Neural progenitor cell (in vitro differentiated cells): ENCODE data around the gene MAP2K5. TPM values are rescaled to one million over a fixed set of nuclear protein-coding genes. Genes with fewer than 3 reads are reported as not detected.

Experiments
- DNase-seq: peaks from one replicate; pipeline ENCODE4 v3.0.0-alpha.2; 2016; ENCODE audit warnings: low spot score
- H2AFZ ChIP-seq: fragments of 200-600 bp; sonication (generic); replicated peaks from 2 replicates; pipeline ENCODE4 v1.6.1; 2016; ENCODE audit warnings: antibody characterized with exemption
- H3F3A ChIP-seq: fragments of 200-600 bp; sonication (generic); 2 replicates; pipeline ENCODE4 v1.6.1; 2016; ENCODE audit warnings: antibody characterized with exemption, low read depth
- H3K27ac ChIP-seq: fragments of 200-600 bp; sonication (generic); 2 replicates; pipeline ENCODE4 v1.5.1; 2016; ENCODE audit warnings: mild to moderate bottlenecking
- H3K27me3 ChIP-seq: fragments of 200-600 bp; sonication (generic); 2 replicates; pipeline ENCODE4 v1.6.1; 2016; ENCODE audit warnings: mild to moderate bottlenecking, moderate library complexity
- H3K36me3 ChIP-seq: fragments of 200-600 bp; sonication (generic); 2 replicates; pipeline ENCODE4 v1.5.1; 2016
- H3K4me1 ChIP-seq: fragments of 200-600 bp; sonication (generic); 2 replicates; pipeline ENCODE4 v1.6.1; 2016; ENCODE audit warnings: mixed run types
- H3K4me2 ChIP-seq: fragments of 200-600 bp; sonication (generic); 2 replicates; pipeline ENCODE4 v1.6.1; 2016
- H3K4me3 ChIP-seq: fragments of 200-600 bp; sonication (generic); 2 replicates; pipeline ENCODE4 v1.5.1; 2016
- H3K79me2 ChIP-seq: fragments of 200-600 bp; sonication (generic); 2 replicates; pipeline ENCODE4 v1.6.1; 2016; ENCODE audit warnings: low read depth
- H3K9ac ChIP-seq: fragments of 200-600 bp; sonication (generic); 2 replicates; pipeline ENCODE4 v1.6.1; 2016
- H3K9me3 ChIP-seq: fragments of 200-600 bp; sonication (generic); 2 replicates; pipeline ENCODE4 v1.5.1; 2016; ENCODE audit warnings: low read depth
- H4K20me1 ChIP-seq: fragments of 200-600 bp; sonication (generic); 2 replicates; pipeline ENCODE4 v1.6.1; 2016; ENCODE audit warnings: low read depth
- H3K27ac Mint-ChIP-seq: 3 replicates; pipeline ENCODE4 v1.8.0; 2021; ENCODE audit warnings: mixed read lengths
- H3K27me3 Mint-ChIP-seq: 2 replicates; pipeline ENCODE4 v1.8.0; 2022; ENCODE audit warnings: low read depth, mild to moderate bottlenecking, inconsistent platforms, moderate library complexity, mixed read lengths; ENCODE audit not compliant: insufficient read depth
- H3K36me3 Mint-ChIP-seq: 3 replicates; pipeline ENCODE4 v1.8.0; 2021; ENCODE audit warnings: mixed read lengths
- H3K4me1 Mint-ChIP-seq: 3 replicates; pipeline ENCODE4 v1.8.0; 2021; ENCODE audit warnings: mixed read lengths
- H3K4me3 Mint-ChIP-seq: 3 replicates; pipeline ENCODE4 v1.8.0; 2021; ENCODE audit warnings: mild to moderate bottlenecking, moderate library complexity, mixed read lengths
- H3K9me3 Mint-ChIP-seq: 3 replicates; pipeline ENCODE4 v1.8.0; 2020; ENCODE audit warnings: mixed read lengths
- CTCF ChIP-seq: fragments of 200-600 bp; sonication (generic); IDR thresholded peaks from 2 replicates; pipeline ENCODE4 v1.5.1; 2017; ENCODE audit warnings: antibody characterized with exemption, mild to moderate bottlenecking
- EZH2 ChIP-seq: fragments of 200-600 bp; sonication (generic); IDR thresholded peaks from 2 replicates; pipeline ENCODE4 v1.6.1; 2017; ENCODE audit warnings: antibody characterized with exemption, mild to moderate bottlenecking, moderate library complexity
- EZH2phosphoT487 ChIP-seq: fragments of 200-600 bp; sonication (generic); IDR thresholded peaks from 2 replicates; pipeline ENCODE4 v1.6.1; 2017; ENCODE audit warnings: antibody characterized with exemption
- total RNA-seq: library from RNA; depleted of rRNA; stranded (reverse); fragments of >200 nt; gene quantifications from 2 replicates; pipeline ENCODE4 v1.2.3, GENCODE V29; 2015; ENCODE audit warnings: low replicate concordance

MAP2K5 gene
- total RNA-seq, 1 donor from 2014 or later: 17.2 TPM

DNA sequence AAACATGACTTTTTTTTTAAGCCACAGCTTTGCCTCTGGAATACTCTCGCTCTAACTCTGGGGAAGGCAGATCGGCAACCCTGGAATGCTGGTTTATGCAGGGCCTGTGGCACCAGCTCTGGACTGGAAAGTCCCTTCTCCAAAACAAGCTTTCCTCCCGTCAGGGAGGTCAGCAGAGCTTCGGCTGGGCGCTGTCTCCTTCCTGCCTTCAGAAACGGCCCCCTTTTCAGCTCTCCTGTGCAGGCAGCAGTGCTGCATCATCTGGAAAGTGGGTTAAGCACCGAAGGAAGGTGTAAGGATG lies 240.1 kb downstream of the MAP2K5 start:
- H3K9ac ChIP-seq: peak overlapping the region; percentile 12
- no peaks in the 10 kb centered on the region for H3K79me2 ChIP-seq
- no peaks in the 10 kb centered on the region for H3K9me3 ChIP-seq
- peak overlapping the region; percentile 9 for H3K4me3 ChIP-seq
- Mint-ChIP-seq H3K4me3 (peak overlapping the region; percentile 75), H3K27ac (peak overlapping the region; percentile 67), H3K27me3 (peaks cover 11% of the 10 kb centered on the region), H3K36me3 (no peaks in the 10 kb centered on the region), H3K9me3 (no peaks in the 10 kb centered on the region), H3K4me1 (peaks cover 67% of the 10 kb centered on the region)
- peak overlapping the region; percentile 44 for H2AFZ ChIP-seq
- TF ChIP-seq EZH2phosphoT487 (no peak), EZH2 (no peak), CTCF (no peak)
- no peaks in the 10 kb centered on the region for H3K27me3 ChIP-seq
- H3F3A ChIP-seq: peaks cover 50% of the 10 kb centered on the region
- no peaks in the 10 kb centered on the region for H3K36me3 ChIP-seq
- peak; percentile 69 for DNase-seq
- H3K27ac ChIP-seq: peak overlapping the region; percentile 97
- H4K20me1 ChIP-seq: no peaks in the 10 kb centered on the region
- peaks cover 83% of the 10 kb centered on the region for H3K4me1 ChIP-seq
- H3K4me2 ChIP-seq: peak overlapping the region; percentile 52

DNA sequence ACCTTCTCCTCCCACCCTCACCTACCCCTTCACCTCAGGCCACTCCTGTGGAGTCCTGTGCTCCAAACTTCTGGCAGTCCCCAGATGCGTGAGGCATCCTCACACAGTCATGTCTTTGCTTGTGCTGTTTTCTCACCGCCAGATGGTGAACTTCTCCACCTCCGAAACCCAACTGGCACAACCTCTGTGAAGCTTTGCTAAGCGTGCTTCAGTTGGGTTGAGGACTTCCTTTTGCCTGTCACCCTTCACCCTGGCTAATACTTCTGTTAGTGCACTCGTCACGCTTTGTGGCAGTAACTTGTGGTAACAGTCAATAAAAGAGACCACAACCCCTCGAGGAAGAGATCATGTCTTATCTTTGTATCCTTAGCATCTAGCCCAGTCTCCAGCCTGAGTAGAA lies 240.8 kb downstream of the MAP2K5 start:
- Histone ChIP-seq H3F3A (peaks cover 50% of the 10 kb centered on the region), H3K9ac (no peak overlapping the region), H4K20me1 (no peaks in the 10 kb centered on the region), H3K36me3 (no peaks in the 10 kb centered on the region), H3K9me3 (no peaks in the 10 kb centered on the region), H3K27ac (peak overlapping the region; percentile 97), H3K79me2 (no peaks in the 10 kb centered on the region), H3K4me3 (no peak overlapping the region), H3K4me2 (peak overlapping the region; percentile 52), H3K4me1 (peaks cover 76% of the 10 kb centered on the region), H3K27me3 (no peaks in the 10 kb centered on the region), H2AFZ (no peak overlapping the region)
- peak overlapping the region; percentile 39 for H3K4me3 Mint-ChIP-seq
- TF ChIP-seq EZH2phosphoT487: no peak
- TF ChIP-seq CTCF: no peak
- TF ChIP-seq EZH2: no peak
- no peak for DNase-seq
- H3K4me1 Mint-ChIP-seq: peaks cover 63% of the 10 kb centered on the region
- no peaks in the 10 kb centered on the region for H3K9me3 Mint-ChIP-seq
- peaks cover 11% of the 10 kb centered on the region for H3K27me3 Mint-ChIP-seq
- H3K27ac Mint-ChIP-seq: peak overlapping the region; percentile 70
- H3K36me3 Mint-ChIP-seq: no peaks in the 10 kb centered on the region

DNA sequence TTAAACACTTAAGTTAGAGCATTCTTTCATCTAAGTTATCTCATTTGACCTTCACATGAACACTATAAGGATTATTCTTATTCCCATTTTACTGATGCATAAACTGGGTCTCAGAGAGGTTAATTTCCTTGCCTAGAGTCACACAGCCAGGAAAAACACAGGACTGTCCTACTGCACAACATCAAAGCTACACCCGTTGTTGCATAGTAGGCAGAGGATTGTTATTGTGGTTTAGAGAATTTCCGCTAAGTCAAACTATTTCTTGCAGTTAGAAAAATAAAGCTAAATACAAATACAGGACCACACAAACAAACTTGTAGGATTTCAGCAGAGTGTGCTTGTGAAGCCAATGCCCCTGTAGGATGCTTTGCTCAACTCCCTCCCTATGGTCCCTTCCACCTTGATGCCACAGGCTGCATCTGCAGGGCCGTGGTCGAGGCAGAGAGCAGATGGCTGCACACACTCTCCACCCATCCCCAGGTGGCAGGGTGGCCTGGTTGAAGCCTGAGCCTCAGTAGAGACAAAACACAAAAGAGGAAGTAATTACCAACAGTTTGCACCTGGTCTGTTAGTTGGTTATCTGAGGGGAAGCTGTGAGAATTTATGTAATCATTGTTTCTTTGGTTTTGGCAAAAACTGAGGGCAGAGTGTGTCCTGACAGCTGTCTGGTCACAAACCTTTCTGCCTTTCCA lies 241.7 kb downstream of the MAP2K5 start:
- peaks cover 11% of the 10 kb centered on the region for H3K27me3 Mint-ChIP-seq
- no peaks in the 10 kb centered on the region for H3K9me3 ChIP-seq
- H3K27me3 ChIP-seq: no peaks in the 10 kb centered on the region

More for the DNA sequence above, 241.7 kb downstream of the MAP2K5 start:
- peak overlapping the region; percentile 97 for H3K27ac ChIP-seq
- H3K4me2 ChIP-seq: no peak overlapping the region
- no peaks in the 10 kb centered on the region for H3K9me3 Mint-ChIP-seq
- TF ChIP-seq CTCF: no peak
- TF ChIP-seq EZH2phosphoT487: no peak
- TF ChIP-seq EZH2: no peak
- peaks cover 53% of the 10 kb centered on the region for H3K4me1 Mint-ChIP-seq
- no peak overlapping the region for H3K9ac ChIP-seq
- H3K27ac Mint-ChIP-seq: no peak overlapping the region
- H3K4me1 ChIP-seq: peaks cover 67% of the 10 kb centered on the region
- H3K36me3 ChIP-seq: no peaks in the 10 kb centered on the region
- no peak overlapping the region for H2AFZ ChIP-seq
- no peaks in the 10 kb centered on the region for H3K36me3 Mint-ChIP-seq
- H3F3A ChIP-seq: peaks cover 49% of the 10 kb centered on the region
- no peaks in the 10 kb centered on the region for H4K20me1 ChIP-seq
- no peak for DNase-seq
- H3K4me3 Mint-ChIP-seq: no peak overlapping the region
- H3K4me3 ChIP-seq: no peak overlapping the region
- no peaks in the 10 kb centered on the region for H3K79me2 ChIP-seq
